Stimulated activated CD8-positive, alpha-beta memory T cell treated with anti-CD3 and anti-CD28 coated beads, Interleukin-15, amount 100 ng/mL, for 4 hours (primary cell): ENCODE data around the gene CENPL.

Experiments used
- DNase-seq, 2 donors: peaks; one replicate each; pipeline ENCODE4 v3.0.0-alpha.2; 2020; ENCODE audit warnings: low read depth in 2 of 2

CENPL gene

GRCh38 chr1:173758110-173758509 lies 66.6 kb downstream of the CENPL start:
- no peak for DNase-seq

- DNase-seq = no peak
Observed at GRCh38 chr1:173757666-173758065, 67.0 kb downstream of the CENPL start.

GRCh38 chr1:173753830-173754229 lies 70.9 kb downstream of the CENPL start:
- DNase-seq = no peak
